Neural progenitor cell (in vitro differentiated cells): ENCODE results near the gene POLDIP3. TPM values are rescaled to one million over a fixed set of nuclear protein-coding genes. Genes with fewer than 3 reads are reported as not detected.
A peak's percentile ranks its signal among the peaks of the same experiment; 100 is the strongest.

ENCODE experiments used
- DNase-seq: peaks from one replicate; pipeline ENCODE4 v3.0.0-alpha.2; 2016; ENCODE audit warnings: low spot score
- H2AFZ ChIP-seq: fragments of 200-600 bp; sonication (generic); replicated peaks from 2 replicates; pipeline ENCODE4 v1.6.1; 2016; ENCODE audit warnings: antibody characterized with exemption
- H3F3A ChIP-seq: fragments of 200-600 bp; sonication (generic); 2 replicates; pipeline ENCODE4 v1.6.1; 2016; ENCODE audit warnings: antibody characterized with exemption, low read depth
- H3K27ac ChIP-seq: fragments of 200-600 bp; sonication (generic); 2 replicates; pipeline ENCODE4 v1.5.1; 2016; ENCODE audit warnings: mild to moderate bottlenecking
- H3K27me3 ChIP-seq: fragments of 200-600 bp; sonication (generic); 2 replicates; pipeline ENCODE4 v1.6.1; 2016; ENCODE audit warnings: mild to moderate bottlenecking, moderate library complexity
- H3K36me3 ChIP-seq: fragments of 200-600 bp; sonication (generic); 2 replicates; pipeline ENCODE4 v1.5.1; 2016
- H3K4me1 ChIP-seq: fragments of 200-600 bp; sonication (generic); 2 replicates; pipeline ENCODE4 v1.6.1; 2016; ENCODE audit warnings: mixed run types
- H3K4me2 ChIP-seq: fragments of 200-600 bp; sonication (generic); 2 replicates; pipeline ENCODE4 v1.6.1; 2016
- H3K4me3 ChIP-seq: fragments of 200-600 bp; sonication (generic); 2 replicates; pipeline ENCODE4 v1.5.1; 2016
- H3K79me2 ChIP-seq: fragments of 200-600 bp; sonication (generic); 2 replicates; pipeline ENCODE4 v1.6.1; 2016; ENCODE audit warnings: low read depth
- H3K9ac ChIP-seq: fragments of 200-600 bp; sonication (generic); 2 replicates; pipeline ENCODE4 v1.6.1; 2016
- H3K9me3 ChIP-seq: fragments of 200-600 bp; sonication (generic); 2 replicates; pipeline ENCODE4 v1.5.1; 2016; ENCODE audit warnings: low read depth
- H4K20me1 ChIP-seq: fragments of 200-600 bp; sonication (generic); 2 replicates; pipeline ENCODE4 v1.6.1; 2016; ENCODE audit warnings: low read depth
- H3K27ac Mint-ChIP-seq: 3 replicates; pipeline ENCODE4 v1.8.0; 2021; ENCODE audit warnings: mixed read lengths
- H3K27me3 Mint-ChIP-seq: 2 replicates; pipeline ENCODE4 v1.8.0; 2022; ENCODE audit warnings: low read depth, mild to moderate bottlenecking, inconsistent platforms, moderate library complexity, mixed read lengths; ENCODE audit not compliant: insufficient read depth
- H3K36me3 Mint-ChIP-seq: 3 replicates; pipeline ENCODE4 v1.8.0; 2021; ENCODE audit warnings: mixed read lengths
- H3K4me1 Mint-ChIP-seq: 3 replicates; pipeline ENCODE4 v1.8.0; 2021; ENCODE audit warnings: mixed read lengths
- H3K4me3 Mint-ChIP-seq: 3 replicates; pipeline ENCODE4 v1.8.0; 2021; ENCODE audit warnings: mild to moderate bottlenecking, moderate library complexity, mixed read lengths
- H3K9me3 Mint-ChIP-seq: 3 replicates; pipeline ENCODE4 v1.8.0; 2020; ENCODE audit warnings: mixed read lengths
- CTCF ChIP-seq: fragments of 200-600 bp; sonication (generic); IDR thresholded peaks from 2 replicates; pipeline ENCODE4 v1.5.1; 2017; ENCODE audit warnings: antibody characterized with exemption, mild to moderate bottlenecking
- EZH2 ChIP-seq: fragments of 200-600 bp; sonication (generic); IDR thresholded peaks from 2 replicates; pipeline ENCODE4 v1.6.1; 2017; ENCODE audit warnings: antibody characterized with exemption, mild to moderate bottlenecking, moderate library complexity
- EZH2phosphoT487 ChIP-seq: fragments of 200-600 bp; sonication (generic); IDR thresholded peaks from 2 replicates; pipeline ENCODE4 v1.6.1; 2017; ENCODE audit warnings: antibody characterized with exemption
- total RNA-seq: library from RNA; depleted of rRNA; stranded (reverse); fragments of >200 nt; gene quantifications from 2 replicates; pipeline ENCODE4 v1.2.3, GENCODE V29; 2015; ENCODE audit warnings: low replicate concordance

The POLDIP3 gene
- total RNA-seq, 1 donor from 2014 or later = 37.8 TPM

- no peaks in the 10 kb centered on the region for H3K9me3 Mint-ChIP-seq
- H3K4me3 Mint-ChIP-seq = no peak overlapping the region
- peaks cover 16% of the 10 kb centered on the region for H3K4me1 Mint-ChIP-seq
- Histone ChIP-seq H3K79me2 (peaks cover 87% of the 10 kb centered on the region), H4K20me1 (peaks cover 59% of the 10 kb centered on the region), H3K27ac (no peak overlapping the region), H3K4me1 (peaks cover 15% of the 10 kb centered on the region), H3F3A (no peaks in the 10 kb centered on the region), H3K36me3 (no peaks in the 10 kb centered on the region), H2AFZ (no peak overlapping the region), H3K4me2 (peak overlapping the region; percentile 33), H3K4me3 (no peak overlapping the region), H3K9ac (no peak overlapping the region), H3K9me3 (no peaks in the 10 kb centered on the region), H3K27me3 (no peaks in the 10 kb centered on the region)
- TF ChIP-seq EZH2phosphoT487 = no peak
- TF ChIP-seq EZH2 = no peak
- TF ChIP-seq CTCF = no peak
- no peak for DNase-seq
- peaks cover 3% of the 10 kb centered on the region for H3K36me3 Mint-ChIP-seq
- no peak overlapping the region for H3K27ac Mint-ChIP-seq
- peaks cover 6% of the 10 kb centered on the region for H3K27me3 Mint-ChIP-seq
Observed at GRCh38 chr22:42643634-42644421, 29.1 kb upstream of the POLDIP3 start.

GRCh38 chr22:42642806-42643633 lies 28.3 kb upstream of the POLDIP3 start:
- Histone ChIP-seq H3K9ac (no peak overlapping the region), H3K79me2 (peaks cover 79% of the 10 kb centered on the region), H2AFZ (no peak overlapping the region), H3K9me3 (no peaks in the 10 kb centered on the region), H3K36me3 (no peaks in the 10 kb centered on the region), H3K27me3 (no peaks in the 10 kb centered on the region), H3K27ac (peak overlapping the region; percentile 72), H3K4me2 (peak overlapping the region; percentile 33), H3F3A (no peaks in the 10 kb centered on the region), H3K4me1 (peaks cover 10% of the 10 kb centered on the region), H4K20me1 (peaks cover 51% of the 10 kb centered on the region), H3K4me3 (no peak overlapping the region)
- DNase-seq = peak; percentile 31
- no peak for TF ChIP-seq EZH2phosphoT487
- TF ChIP-seq CTCF = no peak
- no peaks in the 10 kb centered on the region for H3K9me3 Mint-ChIP-seq
- H3K36me3 Mint-ChIP-seq = peaks cover 3% of the 10 kb centered on the region
- no peak overlapping the region for H3K27ac Mint-ChIP-seq
- H3K4me1 Mint-ChIP-seq = peaks cover 12% of the 10 kb centered on the region
- H3K4me3 Mint-ChIP-seq = no peak overlapping the region
- H3K27me3 Mint-ChIP-seq = peaks cover 3% of the 10 kb centered on the region

GRCh38 chr22:42641801-42642413 lies 27.2 kb upstream of the POLDIP3 start:
- Histone ChIP-seq H3K4me3 (no peak overlapping the region), H3K4me1 (peaks cover 10% of the 10 kb centered on the region), H3K27me3 (no peaks in the 10 kb centered on the region), H3K36me3 (no peaks in the 10 kb centered on the region), H3K9me3 (no peaks in the 10 kb centered on the region), H2AFZ (no peak overlapping the region), H3F3A (no peaks in the 10 kb centered on the region), H3K79me2 (peaks cover 69% of the 10 kb centered on the region), H3K4me2 (no peak overlapping the region), H3K27ac (no peak overlapping the region), H3K9ac (no peak overlapping the region), H4K20me1 (peaks cover 41% of the 10 kb centered on the region)
- peaks cover 3% of the 10 kb centered on the region for H3K27me3 Mint-ChIP-seq
- H3K27ac Mint-ChIP-seq = no peak overlapping the region
- no peak overlapping the region for H3K4me3 Mint-ChIP-seq
- peaks cover 3% of the 10 kb centered on the region for H3K36me3 Mint-ChIP-seq
- peaks cover 9% of the 10 kb centered on the region for H3K4me1 Mint-ChIP-seq
- no peaks in the 10 kb centered on the region for H3K9me3 Mint-ChIP-seq
- no peak for TF ChIP-seq CTCF
- DNase-seq = no peak
